Spleen (tissue), 7 donors: ENCODE results near the gene OSM.

Experiments used
- CTCF ChIP-seq, 11 experiments: fragments of 200-600 bp in 7 of 11; fragments of 450-650 bp in 4 of 11; sonication (generic) in 4 of 11; IDR thresholded peaks in 8 of 11; conservative IDR thresholded peaks in 3 of 11; 1 replicate in 7 of 11; 2 replicates in 4 of 11; pipeline versions ENCODE4 v1.4.0 to v1.8.0; 2016 to 2021; ENCODE audit warnings: antibody characterized with exemption in 11 of 11, inconsistent platforms in 4 of 11, mild to moderate bottlenecking in 1 of 11
- POLR2A ChIP-seq, 3 donors: fragments of 450-650 bp; IDR thresholded peaks; one replicate each; pipeline ENCODE4 v1.5.1; 2017; ENCODE audit warnings: antibody characterized with exemption in 3 of 3, mild to moderate bottlenecking in 1 of 3
- donor health status: DM: no; HTN: no; CAD: no; lungs with moderate emphysema.
- donor health status: DM: no; HTN: no; CAD: no.
- donor health status: DM: no; HTN: no; CAD: no.

- TF ChIP-seq CTCF (IDR thresholded peaks at IDR 0.05 in 8 of 11, conservative IDR thresholded peaks at IDR 0.05 in 3 of 11) (no peak), POLR2A (IDR thresholded peaks at IDR 0.05) (no peak)
These were observed 4.5 kb downstream of the OSM start for GRCh38 chr22:30262112-30262511.
